ENCODE results near the gene TIFAB. TPM values are rescaled to one million over a fixed set of nuclear protein-coding genes. Genes with fewer than 3 reads are reported as not detected.
A peak's percentile ranks its signal among the peaks of the same experiment; 100 is the strongest.

Gene TIFAB
- polyA plus RNA-seq, 2 of the 4 experiments (the other 2 are of a cell fraction), result not detected

- no peak overlapping the region for H3K4me2 ChIP-seq
- FAIRE-seq, result no peak
- TF ChIP-seq E2F6 (IDR thresholded peaks at IDR 0.05; ENCODE audit: borderline replicate concordance, low read depth) (no peak), USF2 (IDR thresholded peaks at IDR 0.05) (no peak), PBX3 (IDR thresholded peaks at IDR 0.05) (no peak), REST (IDR thresholded peaks at IDR 0.05) (no peak), TP53 (CRISPR knock-in tag; IDR thresholded peaks at IDR 0.05) (no peak), RAD21 (conservative IDR thresholded peaks at IDR 0.05 in 1 of 2, IDR thresholded peaks at IDR 0.05 in 1 of 2) (no peak), JUNB (IDR thresholded peaks at IDR 0.05) (no peak), CTCF (IDR thresholded peaks at IDR 0.05) (no peak), ZC3H11A (IDR thresholded peaks at IDR 0.05) (no peak), EHMT2 (IDR thresholded peaks at IDR 0.05; ENCODE audit: low read depth) (no peak), RARB (CRISPR knock-in tag; IDR thresholded peaks at IDR 0.05) (no peak), TFCP2L1 (CRISPR knock-in tag; IDR thresholded peaks at IDR 0.05) (no peak), EHF (CRISPR knock-in tag; IDR thresholded peaks at IDR 0.05) (no peak), KDM5A (IDR thresholded peaks at IDR 0.05) (no peak), CHD4 (IDR thresholded peaks at IDR 0.05; ENCODE audit: borderline replicate concordance) (no peak)
- ChIA-PET POLR2A (no interaction called here), CTCF (interaction anchor here (1.1 to 6.1 kb wide), 3 partner anchors 20 to 114 kb away, joined by 3 to 31 read pairs (median 14); no protein-coding TSS in a partner anchor)
- no peak overlapping the region for H3K27ac ChIP-seq
- no peaks in the 10 kb centered on the region for H3K4me1 ChIP-seq
- H3K4me3 ChIP-seq, result no peak overlapping the region
- peak in 1 of 2 experiments; percentile 10; a peak in 1 of 6 replicates for ATAC-seq
- no peak for DNase-seq (ENCODE audit: low read depth in 1 of 2, low spot score in 1 of 2)
- H3K9me3 ChIP-seq, result no peaks in the 10 kb centered on the region
- WGBS (ENCODE audit: missing lambda C conversion rate), result 71% methylated on average over 7 of the region's 7 CpGs
Measured at GRCh38 chr5:135436951-135437418, 15.2 kb downstream of the TIFAB start.

GRCh38 chr5:135435467-135436330 lies 16.5 kb downstream of the TIFAB start:
- WGBS (ENCODE audit: missing lambda C conversion rate), result 61% methylated on average over 5 of the region's 9 CpGs
- FAIRE-seq, result no peak
- no peak for TF ChIP-seq GATA3 (IDR thresholded peaks at IDR 0.05; ENCODE audit: borderline replicate concordance)
- TF ChIP-seq E2F6 (IDR thresholded peaks at IDR 0.05; ENCODE audit: borderline replicate concordance, low read depth), result no peak
- TF ChIP-seq CTCF (IDR thresholded peaks at IDR 0.05), result no peak
- TF ChIP-seq PHF8 (IDR thresholded peaks at IDR 0.05; ENCODE audit: borderline replicate concordance, low read depth), result no peak
- no peak for TF ChIP-seq POLR2AphosphoS2 (conservative IDR thresholded peaks at IDR 0.05; ENCODE audit: low read length)
- no peak for TF ChIP-seq RCOR1 (IDR thresholded peaks at IDR 0.05; ENCODE audit: low read depth, low read length)
- TF ChIP-seq ZSCAN20 (CRISPR knock-in tag; IDR thresholded peaks at IDR 0.05), result no peak
- TF ChIP-seq MAZ (IDR thresholded peaks at IDR 0.05; ENCODE audit: borderline replicate concordance, low read depth, low read length), result no peak
- no peak for TF ChIP-seq HES2 (IDR thresholded peaks at IDR 0.05)
- no peak for TF ChIP-seq RAD21 (conservative IDR thresholded peaks at IDR 0.05 in 1 of 2, IDR thresholded peaks at IDR 0.05 in 1 of 2)

More at GRCh38 chr5:135435467-135436330, 16.5 kb downstream of the TIFAB start:
- DNase-seq (ENCODE audit: low read depth in 1 of 2, low spot score in 1 of 2) (no peak), ATAC-seq (no peak; a peak in 1 of 6 replicates)
- ChIA-PET POLR2A (no interaction called here), CTCF (interaction anchor here (1.7 to 3.4 kb wide), 3 partner anchors 10 to 30 kb away, joined by 5 to 14 read pairs (median 6); partner anchors contain the start of gene DCANP1)
- Histone ChIP-seq H3K4me1 (no peaks in the 10 kb centered on the region), H3K4me3 (no peak overlapping the region), H3K27ac (no peak overlapping the region), H3K9me3 (no peaks in the 10 kb centered on the region), H3K4me2 (no peak overlapping the region)
